DND-41 (cell line): ENCODE data around the gene AGAP1.

Experiments
- ATAC-seq: fragments of 200-7000 bp; cut with Tn5 transposase; 3 replicates; pipeline ENCODE4 v1.9.1; 2021; ENCODE audit warnings: low read depth; ENCODE audit not compliant: insufficient read depth
- DNase-seq: peaks from one replicate; pipeline ENCODE4 v3.0.0-alpha.2; 2020
- H2AFZ ChIP-seq: 2 replicates; pipeline ENCODE4 v1.6.0; 2012; ENCODE audit warnings: low read depth, low read length
- H3K27ac ChIP-seq: 2 replicates; pipeline ENCODE4 v1.5.1; 2012; ENCODE audit warnings: low read length, inconsistent platforms
- H3K27me3 ChIP-seq: fragments of 200-600 bp; sonication (generic); 2 replicates; pipeline ENCODE4 v1.6.0; 2012; ENCODE audit warnings: low read length, mild to moderate bottlenecking, inconsistent platforms; ENCODE audit not compliant: insufficient read depth, poor library complexity
- H3K36me3 ChIP-seq: 2 replicates; pipeline ENCODE4 v1.5.1; 2012; ENCODE audit warnings: low read length, inconsistent platforms; ENCODE audit not compliant: insufficient read depth
- H3K4me1 ChIP-seq: 2 replicates; pipeline ENCODE4 v1.5.1; 2012; ENCODE audit warnings: mild to moderate bottlenecking, low read length; ENCODE audit not compliant: insufficient read depth
- H3K4me2 ChIP-seq: 2 replicates; pipeline ENCODE4 v1.6.0; 2012; ENCODE audit warnings: mild to moderate bottlenecking, moderate library complexity, low read length, inconsistent platforms; ENCODE audit not compliant: insufficient read depth
- H3K4me3 ChIP-seq, 2 experiments: fragments of 200-600 bp in 1 of 2; shearing (Covaris generic) in 1 of 2; 2 replicates each; pipeline ENCODE4 v1.5.1; 2012 to 2016; ENCODE audit warnings: inconsistent platforms in 2 of 2, low read length in 2 of 2, mild to moderate bottlenecking in 2 of 2, low read depth in 1 of 2, moderate library complexity in 1 of 2
- H3K79me2 ChIP-seq: 2 replicates; pipeline ENCODE4 v1.6.0; 2012; ENCODE audit warnings: low read length, inconsistent platforms; ENCODE audit not compliant: insufficient read depth
- H3K9ac ChIP-seq: 2 replicates; pipeline ENCODE4 v1.6.0; 2012; ENCODE audit warnings: low read depth, mild to moderate bottlenecking, inconsistent platforms, low read length, moderate library complexity
- H3K9me3 ChIP-seq: 2 replicates; pipeline ENCODE4 v1.5.1; 2012; ENCODE audit warnings: low read length, moderate library complexity, mild to moderate bottlenecking, inconsistent platforms; ENCODE audit not compliant: insufficient read depth, severe bottlenecking
- H4K20me1 ChIP-seq: 2 replicates; pipeline ENCODE4 v1.6.0; 2012; ENCODE audit warnings: low read length; ENCODE audit not compliant: insufficient read depth
- EZH2 ChIP-seq: IDR thresholded peaks from 3 replicates; pipeline ENCODE4 v1.6.1; 2012; ENCODE audit warnings: borderline replicate concordance, low read depth, mild to moderate bottlenecking, moderate library complexity, low read length, inconsistent platforms; ENCODE audit not compliant: severe bottlenecking
- TF ChIP-seq, protein P1 (sequence below): IDR thresholded peaks from 2 replicates; pipeline ENCODE4 v1.5.1; 2012; ENCODE audit warnings: borderline replicate concordance, low read length, moderate library complexity, mild to moderate bottlenecking; ENCODE audit not compliant: poor library complexity, severe bottlenecking; ENCODE audit errors: extremely low read depth

The AGAP1 gene

GRCh38 chr2:235690809-235691450, 197.1 kb downstream of the AGAP1 start:
- Histone ChIP-seq H3K9ac (no peak overlapping the region), H3K79me2 (peaks cover 19% of the 10 kb centered on the region), H3K4me1 (no peaks in the 10 kb centered on the region), H3K27me3 (no peaks in the 10 kb centered on the region), H4K20me1 (peaks cover 32% of the 10 kb centered on the region), H3K4me2 (no peak overlapping the region), H3K9me3 (no peaks in the 10 kb centered on the region), H3K36me3 (no peaks in the 10 kb centered on the region), H3K4me3 (no peak overlapping the region), H2AFZ (no peak overlapping the region), H3K27ac (no peak overlapping the region)
- DNase-seq (no peak), ATAC-seq (no peak)
- no peak for TF ChIP-seq EZH2
- TF ChIP-seq, protein P1, sequence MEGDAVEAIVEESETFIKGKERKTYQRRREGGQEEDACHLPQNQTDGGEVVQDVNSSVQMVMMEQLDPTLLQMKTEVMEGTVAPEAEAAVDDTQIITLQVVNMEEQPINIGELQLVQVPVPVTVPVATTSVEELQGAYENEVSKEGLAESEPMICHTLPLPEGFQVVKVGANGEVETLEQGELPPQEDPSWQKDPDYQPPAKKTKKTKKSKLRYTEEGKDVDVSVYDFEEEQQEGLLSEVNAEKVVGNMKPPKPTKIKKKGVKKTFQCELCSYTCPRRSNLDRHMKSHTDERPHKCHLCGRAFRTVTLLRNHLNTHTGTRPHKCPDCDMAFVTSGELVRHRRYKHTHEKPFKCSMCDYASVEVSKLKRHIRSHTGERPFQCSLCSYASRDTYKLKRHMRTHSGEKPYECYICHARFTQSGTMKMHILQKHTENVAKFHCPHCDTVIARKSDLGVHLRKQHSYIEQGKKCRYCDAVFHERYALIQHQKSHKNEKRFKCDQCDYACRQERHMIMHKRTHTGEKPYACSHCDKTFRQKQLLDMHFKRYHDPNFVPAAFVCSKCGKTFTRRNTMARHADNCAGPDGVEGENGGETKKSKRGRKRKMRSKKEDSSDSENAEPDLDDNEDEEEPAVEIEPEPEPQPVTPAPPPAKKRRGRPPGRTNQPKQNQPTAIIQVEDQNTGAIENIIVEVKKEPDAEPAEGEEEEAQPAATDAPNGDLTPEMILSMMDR: no peak

- H3K79me2 ChIP-seq: peaks cover 17% of the 10 kb centered on the region
- peaks cover 32% of the 10 kb centered on the region for H4K20me1 ChIP-seq
- no peak overlapping the region for H3K4me2 ChIP-seq
- H3K27me3 ChIP-seq: no peaks in the 10 kb centered on the region
- no peak overlapping the region for H3K27ac ChIP-seq
- H3K9ac ChIP-seq: no peak overlapping the region
- no peak overlapping the region for H2AFZ ChIP-seq
- H3K4me1 ChIP-seq: no peaks in the 10 kb centered on the region
- no peaks in the 10 kb centered on the region for H3K9me3 ChIP-seq
- ATAC-seq (no peak), DNase-seq (no peak)
- no peaks in the 10 kb centered on the region for H3K36me3 ChIP-seq
- H3K4me3 ChIP-seq: no peak overlapping the region
- TF ChIP-seq EZH2: no peak
- TF ChIP-seq, protein P1: no peak
Observed at GRCh38 chr2:235692076-235692475, 198.2 kb downstream of the AGAP1 start.

DNA sequence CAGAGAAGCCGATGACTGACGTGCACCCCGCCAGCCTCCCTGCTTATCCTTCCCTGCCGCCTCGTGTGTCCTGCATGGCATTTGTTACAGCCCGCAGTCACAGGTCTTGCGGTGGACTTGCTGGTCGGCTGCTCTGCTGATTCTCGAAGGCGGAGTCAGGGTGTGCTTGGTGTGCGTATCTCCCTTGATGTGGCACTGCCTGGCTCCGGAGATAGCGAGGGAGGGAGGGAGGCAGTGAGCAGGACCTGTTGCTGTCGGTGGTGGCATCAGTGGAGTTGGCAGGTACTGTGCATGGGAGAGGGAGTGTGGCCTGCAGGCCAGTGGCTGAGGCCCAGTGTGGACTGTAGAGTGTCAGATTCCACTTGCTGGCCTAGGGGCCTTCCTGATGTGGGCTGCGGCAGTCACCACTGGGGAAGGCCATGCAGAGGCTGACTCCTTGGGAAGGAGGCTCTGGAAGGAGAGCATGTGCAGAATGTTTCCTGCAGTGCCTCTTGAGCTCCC, 198.9 kb downstream of the AGAP1 start:
- H3K4me2 ChIP-seq: no peak overlapping the region
- H3K4me1 ChIP-seq: no peaks in the 10 kb centered on the region
- peaks cover 13% of the 10 kb centered on the region for H3K79me2 ChIP-seq
- no peaks in the 10 kb centered on the region for H3K36me3 ChIP-seq
- H3K4me3 ChIP-seq: no peak overlapping the region
- no peaks in the 10 kb centered on the region for H3K9me3 ChIP-seq
- no peak overlapping the region for H2AFZ ChIP-seq
- TF ChIP-seq EZH2: no peak
- TF ChIP-seq, protein P1: no peak
- no peaks in the 10 kb centered on the region for H3K27me3 ChIP-seq
- no peak overlapping the region for H3K9ac ChIP-seq
- H3K27ac ChIP-seq: no peak overlapping the region
- peaks cover 36% of the 10 kb centered on the region for H4K20me1 ChIP-seq
- DNase-seq (no peak), ATAC-seq (no peak)
